Measurements from ENCODE around the gene AHDC1. TPM values are rescaled to one million over a fixed set of nuclear protein-coding genes. Genes with fewer than 3 reads are reported as not detected.

Gene AHDC1
- total and polyA plus RNA-seq, 2 of the 13 experiments (the other 11 are each of a cell fraction or from before 2014, with no cell fraction given) = 1.0 to 2.7 TPM

GRCh38 chr1:27607239-27607804 lies 3.4 kb upstream of the AHDC1 start (continued):
- TF ChIP-seq ZNF12 (CRISPR knock-in tag; IDR thresholded peaks at IDR 0.05) = 0 out of 2 replicates have a peak, but pooled peaks have one; percentile 30
- peak; percentile 100 for TF ChIP-seq NR2F2 (IDR thresholded peaks at IDR 0.05; ENCODE audit: borderline replicate concordance, low read depth)
- peak; percentile 87 for TF ChIP-seq ARNTL (CRISPR knock-in tag; IDR thresholded peaks at IDR 0.05)
- TF ChIP-seq, protein P1, sequence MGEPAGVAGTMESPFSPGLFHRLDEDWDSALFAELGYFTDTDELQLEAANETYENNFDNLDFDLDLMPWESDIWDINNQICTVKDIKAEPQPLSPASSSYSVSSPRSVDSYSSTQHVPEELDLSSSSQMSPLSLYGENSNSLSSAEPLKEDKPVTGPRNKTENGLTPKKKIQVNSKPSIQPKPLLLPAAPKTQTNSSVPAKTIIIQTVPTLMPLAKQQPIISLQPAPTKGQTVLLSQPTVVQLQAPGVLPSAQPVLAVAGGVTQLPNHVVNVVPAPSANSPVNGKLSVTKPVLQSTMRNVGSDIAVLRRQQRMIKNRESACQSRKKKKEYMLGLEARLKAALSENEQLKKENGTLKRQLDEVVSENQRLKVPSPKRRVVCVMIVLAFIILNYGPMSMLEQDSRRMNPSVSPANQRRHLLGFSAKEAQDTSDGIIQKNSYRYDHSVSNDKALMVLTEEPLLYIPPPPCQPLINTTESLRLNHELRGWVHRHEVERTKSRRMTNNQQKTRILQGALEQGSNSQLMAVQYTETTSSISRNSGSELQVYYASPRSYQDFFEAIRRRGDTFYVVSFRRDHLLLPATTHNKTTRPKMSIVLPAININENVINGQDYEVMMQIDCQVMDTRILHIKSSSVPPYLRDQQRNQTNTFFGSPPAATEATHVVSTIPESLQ (CRISPR knock-in tag; conservative IDR thresholded peaks at IDR 0.05) = no peak
- TF ChIP-seq ZNF724P (CRISPR knock-in tag; IDR thresholded peaks at IDR 0.05; ENCODE audit: borderline replicate concordance) = no peak
- peak; percentile 95 for TF ChIP-seq KDM3A (CRISPR knock-in tag; IDR thresholded peaks at IDR 0.05; ENCODE audit: low read depth)
- peak; percentile 55; the same call in 1 of the 2 replicates for TF ChIP-seq ZSCAN5A (CRISPR knock-in tag; IDR thresholded peaks at IDR 0.05; ENCODE audit: borderline replicate concordance)
- TF ChIP-seq ZNF530 (CRISPR knock-in tag; IDR thresholded peaks at IDR 0.05; ENCODE audit: low read depth) = no peak
- peak; percentile 74; the same call in 1 of the 2 replicates for TF ChIP-seq SMAD1 (CRISPR knock-in tag; IDR thresholded peaks at IDR 0.05; ENCODE audit: borderline replicate concordance, low read depth)
- peak; percentile 93 for TF ChIP-seq ZNF292 (CRISPR knock-in tag; IDR thresholded peaks at IDR 0.05; ENCODE audit: borderline replicate concordance, low read depth)
- TF ChIP-seq, protein P2, sequence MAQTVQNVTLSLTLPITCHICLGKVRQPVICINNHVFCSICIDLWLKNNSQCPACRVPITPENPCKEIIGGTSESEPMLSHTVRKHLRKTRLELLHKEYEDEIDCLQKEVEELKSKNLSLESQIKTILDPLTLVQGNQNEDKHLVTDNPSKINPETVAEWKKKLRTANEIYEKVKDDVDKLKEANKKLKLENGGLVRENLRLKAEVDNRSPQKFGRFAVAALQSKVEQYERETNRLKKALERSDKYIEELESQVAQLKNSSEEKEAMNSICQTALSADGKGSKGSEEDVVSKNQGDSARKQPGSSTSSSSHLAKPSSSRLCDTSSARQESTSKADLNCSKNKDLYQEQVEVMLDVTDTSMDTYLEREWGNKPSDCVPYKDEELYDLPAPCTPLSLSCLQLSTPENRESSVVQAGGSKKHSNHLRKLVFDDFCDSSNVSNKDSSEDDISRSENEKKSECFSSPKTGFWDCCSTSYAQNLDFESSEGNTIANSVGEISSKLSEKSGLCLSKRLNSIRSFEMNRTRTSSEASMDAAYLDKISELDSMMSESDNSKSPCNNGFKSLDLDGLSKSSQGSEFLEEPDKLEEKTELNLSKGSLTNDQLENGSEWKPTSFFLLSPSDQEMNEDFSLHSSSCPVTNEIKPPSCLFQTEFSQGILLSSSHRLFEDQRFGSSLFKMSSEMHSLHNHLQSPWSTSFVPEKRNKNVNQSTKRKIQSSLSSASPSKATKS (CRISPR knock-in tag; IDR thresholded peaks at IDR 0.05) = no peak
- TF ChIP-seq, protein P3, sequence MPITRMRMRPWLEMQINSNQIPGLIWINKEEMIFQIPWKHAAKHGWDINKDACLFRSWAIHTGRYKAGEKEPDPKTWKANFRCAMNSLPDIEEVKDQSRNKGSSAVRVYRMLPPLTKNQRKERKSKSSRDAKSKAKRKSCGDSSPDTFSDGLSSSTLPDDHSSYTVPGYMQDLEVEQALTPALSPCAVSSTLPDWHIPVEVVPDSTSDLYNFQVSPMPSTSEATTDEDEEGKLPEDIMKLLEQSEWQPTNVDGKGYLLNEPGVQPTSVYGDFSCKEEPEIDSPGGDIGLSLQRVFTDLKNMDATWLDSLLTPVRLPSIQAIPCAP (CRISPR knock-in tag; IDR thresholded peaks at IDR 0.05; ENCODE audit: low read depth) = peak; percentile 50; the same call in 1 of the 2 replicates
- no peak; the same call in 1 of the 2 replicates for TF ChIP-seq ATF2 (CRISPR knock-in tag; IDR thresholded peaks at IDR 0.05)
- TF ChIP-seq PITX1 (CRISPR knock-in tag; IDR thresholded peaks at IDR 0.05) = peak; percentile 92
- TF ChIP-seq IRF2 (CRISPR knock-in tag; IDR thresholded peaks at IDR 0.05) = peak; percentile 93
- peak; percentile 81 for TF ChIP-seq ZNF878 (CRISPR knock-in tag; IDR thresholded peaks at IDR 0.05)
- TF ChIP-seq POLR2A (IDR thresholded peaks at IDR 0.05; ENCODE audit: insufficient read depth in 1 of 2, low read depth in 2 of 2, low read length in 2 of 2) = no peak
- peak; percentile 86 for TF ChIP-seq MAZ (IDR thresholded peaks at IDR 0.05; ENCODE audit: borderline replicate concordance, low read depth, low read length)
- peak; percentile 91; the same call in 1 of the 2 replicates for TF ChIP-seq MAZ (CRISPR knock-in tag; IDR thresholded peaks at IDR 0.05; ENCODE audit: low read depth)
- 0 out of 2 replicates have a peak, but pooled peaks have one; percentile 31 for TF ChIP-seq HOXA5 (CRISPR knock-in tag; IDR thresholded peaks at IDR 0.05)
- no peak for TF ChIP-seq HNRNPK (IDR thresholded peaks at IDR 0.05; ENCODE audit: low read depth, low read length, poor library complexity, severe bottlenecking)
- peak; percentile 90; the same call in 1 of the 2 replicates for TF ChIP-seq ZNF766 (CRISPR knock-in tag; IDR thresholded peaks at IDR 0.05; ENCODE audit: borderline replicate concordance)

Measured in HepG2 (cell line).